ENCODE measurements around the gene KYNU.

DNA sequence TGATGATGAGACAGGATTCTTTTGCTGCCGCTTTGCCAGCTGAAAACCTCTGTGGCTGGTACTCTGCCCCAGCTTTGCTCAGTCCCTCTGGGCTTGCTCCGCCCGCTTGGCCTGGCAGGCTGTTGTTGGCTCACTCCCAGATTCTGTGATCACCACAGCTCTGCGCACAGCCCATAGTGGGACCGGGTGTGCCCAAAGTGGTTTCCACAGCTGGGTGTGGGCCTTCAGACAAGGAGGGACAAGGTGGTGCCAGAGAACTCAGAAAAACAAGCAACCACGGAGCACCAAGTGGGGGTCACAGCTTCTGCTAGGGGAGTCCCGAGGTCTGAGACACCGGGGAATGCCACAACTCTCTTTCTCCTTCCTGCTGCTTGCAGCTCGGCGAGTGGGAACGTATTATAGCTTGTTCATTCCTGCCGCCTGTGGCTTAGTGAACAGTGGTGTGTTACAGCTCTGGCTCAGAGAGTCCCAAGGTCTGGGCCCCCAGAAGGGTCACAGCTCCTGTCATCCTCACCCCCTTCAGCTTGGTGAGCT lies 9.2 kb upstream of the KYNU start:
- TF ChIP-seq CTCF (IDR thresholded peaks at IDR 0.05), result no peak
- no peak for TF ChIP-seq EP300 (IDR thresholded peaks at IDR 0.05)
